ENCODE measurements around the gene CFAP300.

The CFAP300 gene

GRCh38 chr11:102120437-102120973 lies 73.3 kb downstream of the CFAP300 start:
- no peak for DNase-seq (ENCODE audit: low read depth in 2 of 2)

- DNase-seq (ENCODE audit: low read depth in 2 of 2): no peak
Measured at GRCh38 chr11:102121329-102121728, 74.1 kb downstream of the CFAP300 start.
